ENCODE data around the gene FKBP9. TPM values are rescaled to one million over a fixed set of nuclear protein-coding genes. Genes with fewer than 3 reads are reported as not detected.
"Not testable (repeated sequence)": the region's sequence is repeated elsewhere in the genome, so short reads cannot be mapped to it uniquely, and the experiment has no call there.

Gene FKBP9
- total RNA-seq, 1 donor from 2014 or later = 157 TPM

DNA sequence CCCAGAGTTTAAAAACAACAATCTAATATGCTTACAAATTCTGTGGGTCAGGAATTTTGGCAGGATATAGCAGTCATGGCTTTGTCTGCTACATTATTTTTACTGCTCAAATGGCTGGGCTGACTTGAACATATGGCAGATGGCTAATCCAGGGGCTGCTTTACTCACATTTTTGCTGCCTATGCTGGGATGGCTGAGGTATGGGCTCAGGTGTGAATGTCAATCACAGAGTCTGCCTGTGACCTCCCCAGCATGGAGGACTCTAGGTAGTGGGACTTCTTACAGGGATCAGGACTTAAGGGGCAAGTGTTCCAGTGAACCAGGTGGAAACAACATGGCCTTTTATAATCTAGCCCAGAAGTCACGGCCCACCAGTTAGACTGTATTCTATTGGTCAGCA, 4.4 kb upstream of the FKBP9 start:
- H3K4me2 ChIP-seq (ENCODE audit: low read length) = no peak overlapping the region
- Mint-ChIP-seq H3K9me3 (ENCODE audit: unreplicated experiment) (peaks cover 6% of the 10 kb centered on the region), H3K36me3 (ENCODE audit: low read depth, unreplicated experiment) (no peaks in the 10 kb centered on the region), H3K27ac (ENCODE audit: unreplicated experiment) (no peak overlapping the region), H3K4me1 (ENCODE audit: low read depth, unreplicated experiment) (no peaks in the 10 kb centered on the region), H3K4me3 (ENCODE audit: unreplicated experiment) (no peak overlapping the region), H3K27me3 (ENCODE audit: low read depth, unreplicated experiment) (peaks cover 9% of the 10 kb centered on the region)
- no peaks in the 10 kb centered on the region for H3K4me1 ChIP-seq (ENCODE audit: insufficient read depth, low read length)
- TF ChIP-seq, protein P1, sequence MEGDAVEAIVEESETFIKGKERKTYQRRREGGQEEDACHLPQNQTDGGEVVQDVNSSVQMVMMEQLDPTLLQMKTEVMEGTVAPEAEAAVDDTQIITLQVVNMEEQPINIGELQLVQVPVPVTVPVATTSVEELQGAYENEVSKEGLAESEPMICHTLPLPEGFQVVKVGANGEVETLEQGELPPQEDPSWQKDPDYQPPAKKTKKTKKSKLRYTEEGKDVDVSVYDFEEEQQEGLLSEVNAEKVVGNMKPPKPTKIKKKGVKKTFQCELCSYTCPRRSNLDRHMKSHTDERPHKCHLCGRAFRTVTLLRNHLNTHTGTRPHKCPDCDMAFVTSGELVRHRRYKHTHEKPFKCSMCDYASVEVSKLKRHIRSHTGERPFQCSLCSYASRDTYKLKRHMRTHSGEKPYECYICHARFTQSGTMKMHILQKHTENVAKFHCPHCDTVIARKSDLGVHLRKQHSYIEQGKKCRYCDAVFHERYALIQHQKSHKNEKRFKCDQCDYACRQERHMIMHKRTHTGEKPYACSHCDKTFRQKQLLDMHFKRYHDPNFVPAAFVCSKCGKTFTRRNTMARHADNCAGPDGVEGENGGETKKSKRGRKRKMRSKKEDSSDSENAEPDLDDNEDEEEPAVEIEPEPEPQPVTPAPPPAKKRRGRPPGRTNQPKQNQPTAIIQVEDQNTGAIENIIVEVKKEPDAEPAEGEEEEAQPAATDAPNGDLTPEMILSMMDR (IDR thresholded peaks at IDR 0.05; ENCODE audit: insufficient read depth, low read depth, low read length) = no peak
- TF ChIP-seq EZH2 (IDR thresholded peaks at IDR 0.05; ENCODE audit: insufficient read depth, low read length) = no peak
- H2AFZ ChIP-seq (ENCODE audit: low read depth, low read length) = no peak overlapping the region
- no peak overlapping the region for H3K4me3 ChIP-seq (ENCODE audit: insufficient read depth, low read depth, low read length)
- peaks cover 8% of the 10 kb centered on the region for H3K9me3 ChIP-seq (ENCODE audit: insufficient read depth, low read depth, low read length)
- H3K27me3 ChIP-seq (ENCODE audit: insufficient read depth, low read length) = no peaks in the 10 kb centered on the region
- H3K9ac ChIP-seq (ENCODE audit: low read length) = no peak overlapping the region
- no peak for DNase-seq (ENCODE audit: low read depth)
- no peaks in the 10 kb centered on the region for H4K20me1 ChIP-seq (ENCODE audit: insufficient read depth, low read length)
- H3K36me3 ChIP-seq (ENCODE audit: insufficient read depth, low read length) = no peaks in the 10 kb centered on the region
- no peak overlapping the region for H3K27ac ChIP-seq (ENCODE audit: low read depth, low read length)
- no peak for FAIRE-seq
- peaks cover 10% of the 10 kb centered on the region for H3K79me2 ChIP-seq (ENCODE audit: insufficient read depth, low read length)

DNA sequence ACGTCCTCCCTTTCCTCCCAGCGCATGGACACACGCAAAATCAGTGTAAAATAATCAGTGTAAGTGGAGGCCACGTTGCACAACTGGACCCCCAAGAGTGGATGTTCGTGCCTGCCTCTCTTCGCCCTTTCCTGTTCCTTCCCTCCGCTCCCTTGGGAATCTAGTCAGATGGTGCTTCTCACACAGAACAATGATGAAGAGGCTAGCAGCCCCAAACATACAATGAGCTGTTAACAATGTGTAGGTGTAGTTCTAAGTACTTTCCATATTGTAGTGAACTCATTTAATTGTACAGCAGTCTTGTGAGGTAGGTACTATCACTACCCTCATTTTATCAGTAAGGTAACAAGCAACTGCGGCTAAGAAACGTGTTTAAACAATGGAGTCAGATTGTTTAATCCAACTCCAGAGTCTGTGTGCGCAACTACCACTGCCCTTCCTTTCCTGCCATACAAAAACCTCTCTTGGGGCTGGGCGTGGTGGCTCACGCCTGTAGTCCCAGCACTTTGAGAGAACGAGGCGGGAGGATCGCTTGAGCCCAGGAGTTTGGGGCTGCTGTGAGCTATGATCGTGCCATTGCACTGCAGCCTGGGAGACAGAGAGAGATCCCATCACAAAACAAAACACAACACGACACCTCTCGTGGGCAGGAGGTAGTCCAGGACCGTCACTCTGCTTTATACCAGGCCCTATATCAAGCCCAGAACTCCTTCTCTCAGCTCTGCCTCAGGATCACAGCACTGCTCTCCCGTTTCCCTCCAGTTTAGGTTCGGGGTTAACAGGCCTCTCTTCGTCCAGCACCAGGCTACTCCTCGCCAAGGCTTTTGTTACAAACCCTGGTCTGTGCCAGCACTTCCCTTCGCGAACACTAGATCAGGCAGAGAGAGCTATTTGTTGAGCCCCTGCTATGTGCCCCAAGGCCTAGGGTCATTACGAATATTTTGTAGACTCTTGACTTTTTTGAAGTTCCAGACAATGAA, 1.1 kb downstream of the FKBP9 start:
- peak overlapping the region; percentile 86 for H3K27ac ChIP-seq (ENCODE audit: low read depth, low read length)

DNA sequence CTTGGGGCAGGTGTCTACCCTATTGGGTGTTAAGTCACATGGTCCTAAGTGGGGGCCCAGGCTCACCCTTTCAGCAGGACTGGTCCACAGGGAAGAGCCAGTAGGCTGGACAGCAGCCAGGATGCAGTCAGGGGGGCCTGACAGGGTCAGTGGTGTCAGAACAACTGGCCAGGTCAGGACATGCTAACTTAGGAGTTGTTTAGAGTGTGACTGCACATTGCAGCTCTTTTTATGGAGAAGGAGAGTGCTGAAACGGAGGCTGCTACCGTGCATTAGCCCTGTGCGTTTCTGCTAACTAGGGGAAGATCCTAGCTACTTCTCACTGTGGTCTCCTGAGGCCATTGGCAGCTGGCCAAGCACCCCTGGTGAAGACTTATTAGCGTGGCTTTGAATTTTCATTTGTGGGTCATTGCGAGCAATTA, 6.7 kb downstream of the FKBP9 start:
- not testable (repeated sequence) for H3K4me1 Mint-ChIP-seq (ENCODE audit: low read depth, unreplicated experiment)

More for the DNA sequence above, 1.1 kb downstream of the FKBP9 start:
- Histone ChIP-seq H3K4me1 (ENCODE audit: insufficient read depth, low read length) (peaks cover 7% of the 10 kb centered on the region), H3K9me3 (ENCODE audit: insufficient read depth, low read depth, low read length) (no peaks in the 10 kb centered on the region), H3K36me3 (ENCODE audit: insufficient read depth, low read length) (no peaks in the 10 kb centered on the region), H4K20me1 (ENCODE audit: insufficient read depth, low read length) (no peaks in the 10 kb centered on the region), H3K9ac (ENCODE audit: low read length) (peak overlapping the region; percentile 89), H3K4me3 (ENCODE audit: insufficient read depth, low read depth, low read length) (peak overlapping the region; percentile 83), H2AFZ (ENCODE audit: low read depth, low read length) (peak overlapping the region; percentile 93), H3K79me2 (ENCODE audit: insufficient read depth, low read length) (peaks cover 39% of the 10 kb centered on the region), H3K4me2 (ENCODE audit: low read length) (peak overlapping the region; percentile 89), H3K27me3 (ENCODE audit: insufficient read depth, low read length) (no peaks in the 10 kb centered on the region)
- peaks cover 5% of the 10 kb centered on the region for H3K36me3 Mint-ChIP-seq (ENCODE audit: low read depth, unreplicated experiment)
- no peaks in the 10 kb centered on the region for H3K4me1 Mint-ChIP-seq (ENCODE audit: low read depth, unreplicated experiment)
- TF ChIP-seq EZH2 (IDR thresholded peaks at IDR 0.05; ENCODE audit: insufficient read depth, low read length) = no peak
- TF ChIP-seq, protein P1 (IDR thresholded peaks at IDR 0.05; ENCODE audit: insufficient read depth, low read depth, low read length) = no peak
- DNase-seq (ENCODE audit: low read depth) = peak; percentile 39
- no peaks in the 10 kb centered on the region for H3K27me3 Mint-ChIP-seq (ENCODE audit: low read depth, unreplicated experiment)
- peak overlapping the region; percentile 92 for H3K4me3 Mint-ChIP-seq (ENCODE audit: unreplicated experiment)
- peak overlapping the region; percentile 20 for H3K27ac Mint-ChIP-seq (ENCODE audit: unreplicated experiment)
- no peaks in the 10 kb centered on the region for H3K9me3 Mint-ChIP-seq (ENCODE audit: unreplicated experiment)
- no peak for FAIRE-seq

More for the DNA sequence above, 6.7 kb downstream of the FKBP9 start:
- H3K36me3 Mint-ChIP-seq (ENCODE audit: low read depth, unreplicated experiment); H3K27me3 ChIP-seq (ENCODE audit: insufficient read depth, low read length); H3K27ac ChIP-seq (ENCODE audit: low read depth, low read length); DNase-seq (ENCODE audit: low read depth); H3K9me3 Mint-ChIP-seq (ENCODE audit: unreplicated experiment); H3K9me3 ChIP-seq (ENCODE audit: insufficient read depth, low read depth, low read length); H3K4me1 ChIP-seq (ENCODE audit: insufficient read depth, low read length); H3K9ac ChIP-seq (ENCODE audit: low read length); H3K27ac Mint-ChIP-seq (ENCODE audit: unreplicated experiment); FAIRE-seq; H2AFZ ChIP-seq (ENCODE audit: low read depth, low read length); H3K27me3 Mint-ChIP-seq (ENCODE audit: low read depth, unreplicated experiment); H3K4me3 ChIP-seq (ENCODE audit: insufficient read depth, low read depth, low read length); H3K36me3 ChIP-seq (ENCODE audit: insufficient read depth, low read length); H3K4me2 ChIP-seq (ENCODE audit: low read length); H3K4me3 Mint-ChIP-seq (ENCODE audit: unreplicated experiment): not testable (repeated sequence)
- Histone ChIP-seq H3K79me2 (ENCODE audit: insufficient read depth, low read length) (peaks cover 19% of the 10 kb centered on the region), H4K20me1 (ENCODE audit: insufficient read depth, low read length) (peaks cover 12% of the 10 kb centered on the region)

Measured in astrocyte (in vitro differentiated cells and primary cell).